ENCODE results near the gene ARID1A.

GRCh38 chr1:26695356-26696118, at the start of gene ARID1A:
- TF ChIP-seq CTCF (IDR thresholded peaks at IDR 0.05; ENCODE audit: insufficient read depth, low read length, poor library complexity, severe bottlenecking) (no peak), EZH2phosphoT487 (conservative IDR thresholded peaks at IDR 0.05; ENCODE audit: low read length) (no peak)
